Measurements from ENCODE around the gene ADD3.

Gene ADD3

GRCh38 chr10:110007701-110008517, at the start of gene ADD3:
Gene ADD3 (plus strand): TSS chr10:110007984. CDS start chr10:110100654, 92,670 bp downstream.
- peak; percentile 93 for DNase-seq

GRCh38 chr10:109958059-109958458, 49.7 kb upstream of the ADD3 start:
- no peak for DNase-seq

GRCh38 chr10:109959259-109960145, 48.3 kb upstream of the ADD3 start:
- DNase-seq: no peak

- DNase-seq: no peak
These were observed 47.1 kb upstream of the ADD3 start for GRCh38 chr10:109960682-109961081.

GRCh38 chr10:109961174-109962001, 46.4 kb upstream of the ADD3 start:
- DNase-seq: no peak

GRCh38 chr10:109962247-109962646, 45.5 kb upstream of the ADD3 start:
- no peak for DNase-seq

GRCh38 chr10:109963439-109963838, 44.3 kb upstream of the ADD3 start:
- DNase-seq: no peak

GRCh38 chr10:109964318-109964717, 43.5 kb upstream of the ADD3 start:
- no peak for DNase-seq

GRCh38 chr10:109966961-109967738, 40.6 kb upstream of the ADD3 start:
- DNase-seq: no peak

GRCh38 chr10:109967739-109968088, 40.1 kb upstream of the ADD3 start:
- DNase-seq: no peak

- no peak for DNase-seq
These were observed 38.6 kb upstream of the ADD3 start for GRCh38 chr10:109968953-109969759.

GRCh38 chr10:109969760-109970346, 37.9 kb upstream of the ADD3 start:
- no peak for DNase-seq

- no peak for DNase-seq
These were observed 36.1 kb upstream of the ADD3 start for GRCh38 chr10:109971634-109972033.

GRCh38 chr10:109972372-109973001, 35.3 kb upstream of the ADD3 start:
- no peak for DNase-seq

- DNase-seq: no peak
These were observed 34.4 kb upstream of the ADD3 start for GRCh38 chr10:109973326-109973829.

- no peak for DNase-seq
These were observed 33.1 kb upstream of the ADD3 start for GRCh38 chr10:109974504-109975191.

- DNase-seq: no peak
These were observed 32.3 kb upstream of the ADD3 start for GRCh38 chr10:109975244-109976190.

GRCh38 chr10:109976681-109977080, 31.1 kb upstream of the ADD3 start:
- DNase-seq: no peak

All from stimulated activated CD4-positive, alpha-beta T cell treated with anti-CD3 and anti-CD28 coated beads, Interleukin-15, amount 100 ng/mL, for 24 hours (primary cell).